Measurements from ENCODE around the gene SSR4.

Gene SSR4

DNA sequence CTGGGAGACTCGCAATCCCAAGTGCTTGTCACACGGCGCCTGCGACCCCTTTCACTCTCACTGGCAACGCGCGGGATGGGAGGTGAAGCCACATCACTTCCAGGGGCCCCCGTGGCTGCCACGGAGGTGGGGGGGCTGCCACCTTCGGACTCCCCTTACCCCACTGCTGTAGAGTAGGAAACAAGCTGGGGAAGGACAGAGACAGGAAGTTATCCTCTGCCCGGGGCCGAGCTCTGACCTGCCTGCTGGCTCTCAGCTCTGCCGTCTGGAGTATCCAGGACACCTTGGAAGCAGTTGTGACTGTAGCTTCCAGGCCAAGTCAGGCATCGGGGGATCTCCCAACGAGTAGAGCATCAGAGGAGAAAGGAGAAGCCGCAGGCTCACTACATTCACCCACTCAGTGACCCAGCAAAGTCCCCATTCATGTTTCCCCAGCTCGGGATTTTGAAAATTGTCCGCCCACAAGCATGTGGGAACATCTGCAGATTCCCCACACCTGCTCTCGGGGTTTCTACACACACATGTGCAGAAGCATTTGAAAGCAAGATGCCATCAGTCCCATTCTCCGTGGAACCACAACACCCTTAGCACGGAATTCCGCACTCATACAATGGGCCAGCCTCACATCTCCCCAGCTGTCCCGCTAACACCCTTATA lies 25.0 kb downstream of the SSR4 start:
- Mint-ChIP-seq H3K27me3 (ENCODE audit: low read depth) (peaks cover 19% of the 10 kb centered on the region), H3K4me3 (peak overlapping the region; percentile 7), H3K36me3 (ENCODE audit: low read depth) (no peaks in the 10 kb centered on the region), H3K27ac (no peak overlapping the region), H3K9me3 (no peaks in the 10 kb centered on the region), H3K4me1 (ENCODE audit: low read depth) (peaks cover 26% of the 10 kb centered on the region)

DNA sequence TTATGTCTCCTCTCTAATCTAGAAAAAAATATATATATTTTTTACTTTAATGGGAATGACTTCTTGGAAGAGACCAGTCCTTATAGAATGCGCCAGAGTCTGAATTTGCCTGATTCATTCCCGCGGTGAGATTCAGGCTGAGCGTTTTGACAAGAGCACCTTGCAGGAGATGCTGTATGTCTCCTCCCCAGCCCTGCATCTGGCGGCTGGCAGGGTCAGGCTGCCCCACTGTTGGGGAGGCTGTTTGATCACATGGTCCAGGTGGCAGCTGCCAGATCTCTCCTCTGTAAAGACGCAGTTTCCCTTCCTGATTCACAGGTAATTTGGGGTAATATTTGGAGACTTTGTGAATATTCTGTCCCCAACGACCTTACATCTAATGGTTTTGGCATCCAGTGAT lies 26.1 kb downstream of the SSR4 start:
- peaks cover 14% of the 10 kb centered on the region for H3K27me3 Mint-ChIP-seq (ENCODE audit: low read depth)
- no peaks in the 10 kb centered on the region for H3K36me3 Mint-ChIP-seq (ENCODE audit: low read depth)
- no peaks in the 10 kb centered on the region for H3K9me3 Mint-ChIP-seq
- peaks cover 21% of the 10 kb centered on the region for H3K4me1 Mint-ChIP-seq (ENCODE audit: low read depth)
- no peak overlapping the region for H3K4me3 Mint-ChIP-seq
- H3K27ac Mint-ChIP-seq = no peak overlapping the region

DNA sequence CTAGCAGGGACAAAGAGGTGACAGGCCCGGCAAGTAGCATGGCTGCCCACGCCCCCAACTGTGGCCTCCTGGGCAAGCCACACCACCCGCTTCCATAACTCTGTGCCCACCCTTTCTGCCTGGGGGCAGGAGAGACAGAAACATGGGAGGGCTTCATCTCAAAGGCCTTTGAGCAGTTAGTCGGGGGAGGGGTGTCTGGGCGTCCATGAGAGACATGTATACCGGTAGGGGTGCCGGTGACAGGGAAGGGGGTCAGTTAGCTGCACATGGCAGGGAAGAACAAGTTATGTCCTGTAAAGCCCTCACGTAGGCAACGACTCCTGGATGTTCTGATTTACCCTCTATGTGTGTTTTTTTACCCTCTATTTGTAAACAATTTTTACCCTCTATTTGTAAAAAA lies 26.6 kb downstream of the SSR4 start:
- no peak overlapping the region for H3K27ac Mint-ChIP-seq
- no peaks in the 10 kb centered on the region for H3K9me3 Mint-ChIP-seq
- H3K27me3 Mint-ChIP-seq (ENCODE audit: low read depth) = peaks cover 16% of the 10 kb centered on the region
- peaks cover 21% of the 10 kb centered on the region for H3K4me1 Mint-ChIP-seq (ENCODE audit: low read depth)
- H3K4me3 Mint-ChIP-seq = no peak overlapping the region
- no peaks in the 10 kb centered on the region for H3K36me3 Mint-ChIP-seq (ENCODE audit: low read depth)

DNA sequence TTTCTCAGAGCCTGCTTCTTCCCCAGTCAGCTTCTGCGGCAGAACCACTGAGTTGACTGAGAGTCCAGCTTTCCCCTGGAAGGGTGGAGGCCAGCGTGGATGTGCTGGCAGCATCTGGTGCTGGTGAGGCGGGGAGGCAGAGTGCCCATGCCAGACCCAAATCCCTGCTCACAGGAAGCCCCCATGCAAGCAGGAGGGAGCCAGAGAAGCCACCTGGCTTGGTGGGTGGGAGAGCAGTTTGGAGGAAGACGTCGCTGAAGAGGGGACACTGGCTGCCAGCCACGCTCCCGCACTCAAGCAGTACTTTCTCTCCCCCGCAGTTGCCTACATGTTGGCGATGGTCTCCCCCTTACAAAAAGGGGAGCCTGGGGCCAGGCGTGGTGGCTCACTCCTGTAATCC lies 29.9 kb downstream of the SSR4 start:
- Mint-ChIP-seq H3K36me3 (ENCODE audit: low read depth) (no peaks in the 10 kb centered on the region), H3K4me1 (ENCODE audit: low read depth) (peaks cover 14% of the 10 kb centered on the region), H3K9me3 (no peaks in the 10 kb centered on the region), H3K27me3 (ENCODE audit: low read depth) (peaks cover 32% of the 10 kb centered on the region), H3K27ac (no peak overlapping the region), H3K4me3 (no peak overlapping the region)

DNA sequence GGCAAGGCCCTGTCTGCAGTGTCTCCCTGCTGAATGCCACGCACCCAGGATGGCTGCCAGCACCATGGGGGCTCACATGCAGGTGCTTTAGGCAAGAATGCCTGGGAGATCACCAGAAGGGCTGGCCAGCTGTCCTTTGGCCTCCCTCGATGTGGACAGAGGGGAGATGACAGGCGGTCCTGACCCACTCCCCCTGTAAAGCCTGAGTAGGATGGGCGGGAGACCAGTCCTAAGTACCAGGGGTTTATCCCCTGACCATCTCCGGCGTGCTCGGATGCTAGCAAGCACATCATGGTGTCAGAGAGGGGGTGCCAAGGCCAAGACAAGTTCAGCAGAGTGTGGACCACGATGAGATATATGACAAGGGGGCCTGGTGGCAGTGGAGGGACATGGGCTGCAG lies 30.6 kb downstream of the SSR4 start:
- Mint-ChIP-seq H3K36me3 (ENCODE audit: low read depth) (no peaks in the 10 kb centered on the region), H3K27me3 (ENCODE audit: low read depth) (peaks cover 32% of the 10 kb centered on the region), H3K4me1 (ENCODE audit: low read depth) (peaks cover 14% of the 10 kb centered on the region), H3K9me3 (no peaks in the 10 kb centered on the region), H3K27ac (no peak overlapping the region), H3K4me3 (no peak overlapping the region)

DNA sequence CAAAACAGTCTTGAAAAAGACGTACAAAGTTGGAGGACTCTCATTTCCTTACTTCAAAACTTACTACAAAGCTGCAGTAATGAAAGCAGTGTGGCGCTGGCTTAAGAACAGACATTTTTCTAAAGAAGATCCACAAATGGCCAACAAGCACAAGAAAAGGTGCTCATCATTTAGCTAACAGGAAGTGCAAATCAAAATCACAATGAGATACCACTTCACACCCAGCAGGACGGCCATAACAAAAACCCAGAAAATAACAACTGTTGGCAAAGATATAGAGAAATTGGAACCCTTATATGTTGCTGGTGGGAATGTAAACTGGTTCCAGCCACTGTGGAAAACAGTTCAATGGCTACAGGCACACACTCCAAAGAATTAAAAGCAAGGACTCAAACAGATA lies 32.5 kb downstream of the SSR4 start:
- no peak overlapping the region for H3K27ac Mint-ChIP-seq
- peaks cover 13% of the 10 kb centered on the region for H3K4me1 Mint-ChIP-seq (ENCODE audit: low read depth)
- no peaks in the 10 kb centered on the region for H3K9me3 Mint-ChIP-seq
- H3K36me3 Mint-ChIP-seq (ENCODE audit: low read depth) = no peaks in the 10 kb centered on the region
- H3K4me3 Mint-ChIP-seq = no peak overlapping the region
- H3K27me3 Mint-ChIP-seq (ENCODE audit: low read depth) = peaks cover 43% of the 10 kb centered on the region

DNA sequence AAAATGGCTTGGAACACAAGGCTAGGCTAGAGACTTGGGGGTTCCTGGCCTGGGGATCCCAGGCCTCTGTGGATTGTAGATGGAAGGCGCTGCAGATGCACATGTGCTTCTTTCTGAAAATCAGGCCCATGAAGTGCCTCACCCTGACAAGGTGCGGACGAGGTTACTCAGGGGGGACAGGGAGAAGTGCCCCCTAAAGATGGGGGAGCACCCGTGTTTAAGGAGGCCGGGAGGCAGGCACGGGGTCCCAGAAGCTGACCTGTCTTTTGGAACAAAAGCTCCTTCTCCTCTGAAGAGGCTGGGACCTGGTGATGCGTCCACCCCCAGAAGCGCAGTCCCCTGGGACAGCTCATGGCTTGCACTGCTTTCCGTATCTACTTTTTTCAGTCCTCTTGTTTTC lies 33.4 kb downstream of the SSR4 start:
- H3K36me3 Mint-ChIP-seq (ENCODE audit: low read depth) = no peaks in the 10 kb centered on the region
- peaks cover 6% of the 10 kb centered on the region for H3K4me1 Mint-ChIP-seq (ENCODE audit: low read depth)
- H3K4me3 Mint-ChIP-seq = no peak overlapping the region
- peaks cover 47% of the 10 kb centered on the region for H3K27me3 Mint-ChIP-seq (ENCODE audit: low read depth)
- H3K27ac Mint-ChIP-seq = peak overlapping the region; percentile 45
- no peaks in the 10 kb centered on the region for H3K9me3 Mint-ChIP-seq

DNA sequence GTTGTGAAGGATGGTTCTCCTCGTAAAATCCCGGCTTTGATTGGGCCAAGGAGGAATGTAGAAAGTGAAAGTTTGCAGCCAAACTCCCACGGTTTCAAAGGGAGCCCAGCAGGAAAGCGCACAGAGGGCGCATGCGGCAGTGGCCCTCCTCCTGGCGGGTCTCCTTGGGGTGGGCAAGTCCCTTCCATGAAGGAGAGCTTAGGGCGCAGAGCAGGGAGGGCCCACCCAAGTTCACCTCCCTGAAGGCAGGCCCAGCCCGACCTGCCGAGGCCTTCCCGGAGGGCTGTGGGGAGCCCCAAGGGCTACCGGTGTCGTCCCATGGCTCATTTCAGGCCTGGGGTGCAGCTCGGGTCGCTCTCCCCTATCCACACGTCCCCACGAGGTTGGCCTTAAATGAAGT lies 33.8 kb downstream of the SSR4 start:
- no peaks in the 10 kb centered on the region for H3K36me3 Mint-ChIP-seq (ENCODE audit: low read depth)
- peaks cover 50% of the 10 kb centered on the region for H3K27me3 Mint-ChIP-seq (ENCODE audit: low read depth)
- H3K9me3 Mint-ChIP-seq = no peaks in the 10 kb centered on the region
- H3K4me1 Mint-ChIP-seq (ENCODE audit: low read depth) = peaks cover 6% of the 10 kb centered on the region
- no peak overlapping the region for H3K27ac Mint-ChIP-seq
- H3K4me3 Mint-ChIP-seq = no peak overlapping the region

DNA sequence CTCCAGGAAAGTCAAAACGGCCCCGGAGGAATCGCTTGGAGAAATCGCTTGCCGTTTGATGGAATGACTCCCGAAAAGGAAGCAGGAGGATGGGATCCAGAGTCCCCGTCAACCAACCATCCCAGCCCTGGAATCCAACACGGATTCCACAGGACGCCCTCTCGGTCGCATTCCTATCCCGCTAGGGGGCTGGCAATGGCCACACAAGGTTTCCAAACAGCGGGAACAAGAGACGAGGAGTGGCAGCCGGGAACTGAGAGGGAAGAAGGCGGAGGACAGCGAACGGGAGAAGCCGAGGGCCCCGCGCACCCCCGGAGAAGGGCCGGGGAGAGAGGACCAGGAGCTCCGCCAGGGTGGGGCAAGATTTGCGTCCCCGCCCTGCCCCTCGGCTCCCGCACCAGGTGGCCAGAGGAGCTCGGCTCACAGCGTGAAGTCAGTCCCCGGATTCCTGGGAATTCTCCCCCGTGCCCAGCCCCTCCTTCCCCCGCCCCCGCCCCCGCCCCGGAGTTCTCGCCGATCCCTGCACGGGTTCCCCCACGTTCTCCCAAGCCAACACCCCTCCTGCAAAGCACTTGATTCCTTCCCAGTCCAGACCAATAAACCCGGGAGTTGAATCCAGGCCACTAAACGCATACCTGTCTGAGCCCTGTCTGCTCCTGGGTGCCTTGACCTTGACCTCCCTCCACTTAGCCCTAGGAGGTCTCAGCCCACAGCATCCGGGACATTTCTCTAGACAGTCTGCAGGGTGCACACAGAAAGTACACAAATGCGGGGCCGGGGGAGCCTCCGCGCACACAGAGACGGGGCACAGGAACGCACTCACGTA lies 34.5 kb downstream of the SSR4 start:
- Mint-ChIP-seq H3K27ac (no peak overlapping the region), H3K4me3 (peak overlapping the region; percentile 60), H3K4me1 (ENCODE audit: low read depth) (peaks cover 4% of the 10 kb centered on the region), H3K36me3 (ENCODE audit: low read depth) (no peaks in the 10 kb centered on the region), H3K27me3 (ENCODE audit: low read depth) (peaks cover 50% of the 10 kb centered on the region), H3K9me3 (no peaks in the 10 kb centered on the region)

DNA sequence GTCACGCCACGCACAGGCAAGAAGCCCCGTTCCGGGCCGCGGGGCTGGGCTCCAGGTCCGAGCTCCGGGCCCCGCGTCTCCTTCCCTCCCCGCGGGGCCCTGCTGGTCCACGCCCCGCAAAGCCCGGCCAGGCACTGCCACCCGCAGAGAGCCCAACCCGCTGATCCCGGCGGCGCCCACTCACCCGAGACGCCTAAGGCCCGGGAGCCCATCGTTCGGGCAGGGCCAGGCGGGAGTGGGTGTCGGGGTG lies 35.0 kb downstream of the SSR4 start:
- Mint-ChIP-seq H3K27me3 (ENCODE audit: low read depth) (peaks cover 54% of the 10 kb centered on the region), H3K36me3 (ENCODE audit: low read depth) (no peaks in the 10 kb centered on the region), H3K4me3 (peak overlapping the region; percentile 60), H3K27ac (no peak overlapping the region), H3K4me1 (ENCODE audit: low read depth) (peaks cover 3% of the 10 kb centered on the region), H3K9me3 (no peaks in the 10 kb centered on the region)

DNA sequence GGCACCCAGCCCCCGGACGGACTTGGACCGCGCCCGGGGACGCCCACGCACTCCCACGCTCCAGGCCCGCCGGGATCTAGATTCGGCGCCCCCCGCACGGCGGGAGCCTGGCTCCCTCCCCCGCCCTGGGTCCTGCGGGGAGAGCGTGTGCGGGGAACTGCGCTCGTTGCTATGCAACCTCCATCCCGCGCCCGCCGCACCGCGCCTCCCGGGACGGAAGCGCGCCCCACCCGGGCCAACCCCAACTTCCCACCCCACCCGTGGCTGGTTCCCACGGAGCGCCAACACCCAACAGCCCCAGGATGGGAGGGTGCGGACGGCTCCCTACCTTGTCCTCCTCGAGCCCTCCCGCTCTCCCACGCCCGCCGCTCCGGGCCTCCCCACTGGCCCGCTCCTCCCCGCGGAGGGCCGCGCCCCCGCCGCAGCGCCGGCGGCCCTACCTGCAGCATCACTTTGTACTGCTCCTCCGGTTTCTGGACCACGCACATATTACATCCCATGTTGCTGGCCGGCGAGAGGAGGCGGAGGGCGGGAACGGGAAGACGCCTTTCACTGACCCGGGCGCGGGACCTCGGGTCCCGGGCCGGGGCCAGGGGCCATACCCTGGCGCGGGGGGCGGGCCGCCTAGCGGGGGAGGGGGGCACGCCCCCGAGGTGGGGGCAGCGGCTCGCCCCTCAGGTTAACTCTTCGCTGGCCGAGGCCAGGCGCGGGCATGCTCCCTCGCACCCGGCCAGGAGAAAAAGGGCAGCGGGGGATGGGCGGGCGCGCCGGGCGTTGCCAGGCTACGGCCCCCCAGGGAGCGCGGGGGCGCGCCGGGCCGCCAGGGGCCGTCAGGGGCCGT lies 35.6 kb downstream of the SSR4 start, which contains the start of gene PDZD4:
TSS of gene PDZD4 (minus strand) at position 746 of the 841 bp plus-strand sequence. CDS start at position 500, 246 bp downstream.
- H3K4me1 Mint-ChIP-seq (ENCODE audit: low read depth) = peaks cover 3% of the 10 kb centered on the region
- peak within 1 kb of the TSS; percentile 60 for H3K4me3 Mint-ChIP-seq

DNA sequence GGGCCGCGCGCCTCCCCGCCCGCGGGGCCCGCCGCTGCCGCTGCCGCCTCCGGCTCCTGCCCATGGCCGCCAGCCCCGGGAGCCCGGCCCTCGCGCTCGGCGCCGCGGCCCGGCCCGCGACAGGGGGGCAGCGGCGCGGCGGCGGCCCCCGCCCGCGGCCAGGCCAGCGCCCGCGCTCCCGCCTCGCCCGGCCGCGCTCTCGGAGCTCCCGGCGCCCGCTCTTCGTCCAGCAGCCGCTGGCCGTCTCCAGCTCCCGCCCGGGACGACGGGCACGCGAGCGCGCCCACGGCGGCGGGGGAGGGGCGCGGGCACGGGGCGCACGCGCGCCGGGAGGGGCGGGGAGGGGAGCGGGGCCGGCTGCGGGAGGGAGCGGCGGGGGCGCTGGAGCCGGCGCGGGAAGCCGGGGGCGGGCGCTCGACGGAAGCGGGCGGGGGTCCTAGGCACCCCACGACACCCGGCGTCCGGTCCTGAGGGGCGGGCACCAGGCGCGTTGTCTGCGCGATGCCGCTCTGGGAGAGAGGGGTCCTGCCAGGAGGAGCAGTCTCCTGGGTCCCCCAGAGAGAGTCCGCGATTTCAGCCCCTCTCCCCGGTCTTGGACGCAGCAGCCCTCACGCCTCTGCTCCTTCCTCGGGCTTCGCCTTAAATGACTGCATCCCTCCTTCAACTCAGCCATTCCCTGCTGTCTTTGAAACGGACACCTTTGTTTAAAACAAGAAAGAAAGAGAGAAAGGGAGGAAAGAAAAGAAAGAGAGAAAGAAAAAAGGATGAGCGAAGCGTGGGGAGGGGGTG lies 36.4 kb downstream of the SSR4 start:
- no peaks in the 10 kb centered on the region for H3K36me3 Mint-ChIP-seq (ENCODE audit: low read depth)
- H3K4me1 Mint-ChIP-seq (ENCODE audit: low read depth) = peaks cover 3% of the 10 kb centered on the region
- H3K27me3 Mint-ChIP-seq (ENCODE audit: low read depth) = peaks cover 51% of the 10 kb centered on the region
- no peak overlapping the region for H3K4me3 Mint-ChIP-seq
- no peaks in the 10 kb centered on the region for H3K9me3 Mint-ChIP-seq
- H3K27ac Mint-ChIP-seq = no peak overlapping the region

More for the DNA sequence above, 35.6 kb downstream of the SSR4 start, which contains the start of gene PDZD4:
- peaks cover 56% of the 10 kb centered on the region for H3K27me3 Mint-ChIP-seq (ENCODE audit: low read depth)
- no peaks in the 10 kb centered on the region for H3K36me3 Mint-ChIP-seq (ENCODE audit: low read depth)
- no peaks in the 10 kb centered on the region for H3K9me3 Mint-ChIP-seq
- H3K27ac Mint-ChIP-seq = no peak within 1 kb of the TSS

DNA sequence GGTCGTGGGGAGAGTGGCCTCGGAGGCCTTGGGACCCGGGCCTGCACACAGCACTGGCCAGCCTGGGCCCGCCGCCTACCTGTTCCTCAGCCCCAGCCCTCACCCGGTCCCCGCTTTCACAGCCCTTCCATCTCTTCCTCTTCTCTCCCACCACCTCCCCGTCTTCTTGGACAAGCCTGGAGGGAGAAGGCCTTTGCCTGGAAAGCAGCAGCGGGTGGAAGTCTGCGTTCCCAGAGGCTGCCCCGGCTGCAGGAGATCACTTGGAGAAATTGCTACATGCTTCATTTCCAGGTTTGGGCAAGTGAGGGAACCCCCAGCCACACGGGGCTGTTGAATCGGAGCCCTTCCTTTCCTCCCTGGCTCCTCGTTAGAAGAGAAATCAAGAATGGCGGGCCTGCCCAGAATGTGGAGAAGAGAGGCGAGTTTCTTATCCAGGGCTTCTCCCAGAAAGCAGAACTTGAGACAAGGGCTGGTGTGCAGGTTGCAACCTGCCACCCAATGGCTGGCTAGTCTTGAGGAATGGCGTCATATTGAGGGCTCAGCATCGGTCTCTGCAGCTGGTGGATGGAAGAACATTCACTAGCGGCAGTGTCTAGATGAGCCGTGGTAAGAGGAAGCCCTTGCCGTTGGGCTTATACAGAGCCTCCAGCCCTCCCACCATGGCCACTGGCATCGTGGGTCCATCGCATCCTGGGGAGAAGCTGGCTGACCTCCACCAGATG lies 37.1 kb downstream of the SSR4 start:
- H3K9me3 Mint-ChIP-seq = no peaks in the 10 kb centered on the region
- H3K4me1 Mint-ChIP-seq (ENCODE audit: low read depth) = peaks cover 3% of the 10 kb centered on the region
- peak overlapping the region; percentile 44 for H3K4me3 Mint-ChIP-seq
- no peak overlapping the region for H3K27ac Mint-ChIP-seq
- no peaks in the 10 kb centered on the region for H3K36me3 Mint-ChIP-seq (ENCODE audit: low read depth)
- H3K27me3 Mint-ChIP-seq (ENCODE audit: low read depth) = peaks cover 51% of the 10 kb centered on the region

DNA sequence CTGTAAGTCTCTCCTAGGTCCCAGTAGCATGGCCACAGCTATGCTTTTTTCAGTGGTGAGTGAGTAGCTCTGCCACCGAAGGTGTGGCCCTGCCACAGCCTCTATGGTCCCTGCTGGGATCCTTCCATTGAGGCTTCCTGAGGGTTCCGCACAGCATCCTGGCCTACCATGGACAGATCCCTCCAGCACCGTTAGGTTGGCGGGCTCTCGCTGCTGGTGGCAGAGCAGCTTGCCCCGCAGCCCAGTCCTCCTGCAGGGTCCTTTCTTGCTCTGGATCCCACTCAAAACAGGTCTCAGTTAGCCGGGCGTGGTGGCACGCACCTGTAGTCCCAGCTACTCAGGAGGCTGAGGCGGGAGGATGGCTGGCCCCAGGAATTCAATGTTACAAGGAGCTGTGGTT lies 38.3 kb downstream of the SSR4 start:
- no peaks in the 10 kb centered on the region for H3K9me3 Mint-ChIP-seq
- no peak overlapping the region for H3K4me3 Mint-ChIP-seq
- peaks cover 40% of the 10 kb centered on the region for H3K27me3 Mint-ChIP-seq (ENCODE audit: low read depth)
- no peaks in the 10 kb centered on the region for H3K4me1 Mint-ChIP-seq (ENCODE audit: low read depth)
- H3K27ac Mint-ChIP-seq = no peak overlapping the region
- H3K36me3 Mint-ChIP-seq (ENCODE audit: low read depth) = no peaks in the 10 kb centered on the region
